ENCODE results near the gene CPEB4. TPM values are rescaled to one million over a fixed set of nuclear protein-coding genes. Genes with fewer than 3 reads are reported as not detected.

CPEB4 gene
- total RNA-seq, 1 experiment from 2014 or later, result 27.7 TPM

GRCh38 chr5:173917788-173918786 lies 29.9 kb downstream of the CPEB4 start:
- CTCF ChIA-PET, result interaction anchor here (0.5 kb wide), 1 partner anchor 226 kb away, joined by 3 read pairs; no protein-coding TSS in a partner anchor
- no peaks in the 10 kb centered on the region for H3K36me3 ChIP-seq (ENCODE audit: control insufficient read depth, insufficient read depth, low read length)
- intact Hi-C loops (cut with micrococcal nuclease; ENCODE audit: unreplicated experiment), result no loop called here

DNA sequence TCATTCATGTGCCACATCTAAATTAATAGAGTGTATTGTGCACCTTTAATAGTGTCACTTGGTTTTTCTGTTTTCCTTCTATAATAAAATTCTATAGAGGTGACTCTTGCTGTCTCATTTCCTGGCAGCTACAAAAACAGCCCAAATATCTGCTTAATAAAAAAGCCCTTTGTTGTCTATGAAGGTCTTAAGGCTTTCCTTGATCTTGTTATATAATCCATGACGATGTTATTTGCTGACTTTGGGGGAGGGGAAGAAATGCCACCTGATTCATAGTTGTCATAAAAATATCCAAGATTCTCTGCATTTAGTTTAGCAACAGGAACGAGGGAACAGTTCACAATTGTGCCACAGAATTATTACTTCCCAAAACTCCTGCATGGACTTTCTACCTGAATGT lies 31.3 kb downstream of the CPEB4 start:
- CTCF ChIA-PET, result no interaction called here
- POLR2A ChIA-PET, result no interaction called here

More at GRCh38 chr5:173917788-173918786, 29.9 kb downstream of the CPEB4 start:
- no peaks in the 10 kb centered on the region for H3K9me3 ChIP-seq (ENCODE audit: control insufficient read depth, insufficient read depth, low read depth, low read length)
- TSS peak; percentile 85 for BruUV-seq (replicated peaks)
- in situ Hi-C loops (cut with HindIII; ENCODE audit: low pct_unique_long_range_greater_than_20kb, low sequenced_read_pairs), result no loop called here
- H3K27ac ChIP-seq (ENCODE audit: low read length), result peak overlapping the region; percentile 99
- H3K27me3 ChIP-seq (ENCODE audit: control insufficient read depth, insufficient read depth, low read length), result no peaks in the 10 kb centered on the region
- POLR2A ChIA-PET, result no interaction called here
- TF ChIP-seq POLR2AphosphoS5 (IDR thresholded peaks at IDR 0.05; ENCODE audit: low read depth, low read length) (peak; percentile 97), TCF7L2 (IDR thresholded peaks at IDR 0.05; ENCODE audit: low read depth, low read length) (peak; percentile 87), SIN3A (IDR thresholded peaks at IDR 0.05; ENCODE audit: borderline replicate concordance, insufficient read depth, low read depth, low read length) (0 out of 2 replicates have a peak, but pooled peaks have one; percentile 52), CTCF (IDR thresholded peaks at IDR 0.05) (no peak; the same call in 1 of the 2 replicates)
- TF ChIP-seq, protein P1, sequence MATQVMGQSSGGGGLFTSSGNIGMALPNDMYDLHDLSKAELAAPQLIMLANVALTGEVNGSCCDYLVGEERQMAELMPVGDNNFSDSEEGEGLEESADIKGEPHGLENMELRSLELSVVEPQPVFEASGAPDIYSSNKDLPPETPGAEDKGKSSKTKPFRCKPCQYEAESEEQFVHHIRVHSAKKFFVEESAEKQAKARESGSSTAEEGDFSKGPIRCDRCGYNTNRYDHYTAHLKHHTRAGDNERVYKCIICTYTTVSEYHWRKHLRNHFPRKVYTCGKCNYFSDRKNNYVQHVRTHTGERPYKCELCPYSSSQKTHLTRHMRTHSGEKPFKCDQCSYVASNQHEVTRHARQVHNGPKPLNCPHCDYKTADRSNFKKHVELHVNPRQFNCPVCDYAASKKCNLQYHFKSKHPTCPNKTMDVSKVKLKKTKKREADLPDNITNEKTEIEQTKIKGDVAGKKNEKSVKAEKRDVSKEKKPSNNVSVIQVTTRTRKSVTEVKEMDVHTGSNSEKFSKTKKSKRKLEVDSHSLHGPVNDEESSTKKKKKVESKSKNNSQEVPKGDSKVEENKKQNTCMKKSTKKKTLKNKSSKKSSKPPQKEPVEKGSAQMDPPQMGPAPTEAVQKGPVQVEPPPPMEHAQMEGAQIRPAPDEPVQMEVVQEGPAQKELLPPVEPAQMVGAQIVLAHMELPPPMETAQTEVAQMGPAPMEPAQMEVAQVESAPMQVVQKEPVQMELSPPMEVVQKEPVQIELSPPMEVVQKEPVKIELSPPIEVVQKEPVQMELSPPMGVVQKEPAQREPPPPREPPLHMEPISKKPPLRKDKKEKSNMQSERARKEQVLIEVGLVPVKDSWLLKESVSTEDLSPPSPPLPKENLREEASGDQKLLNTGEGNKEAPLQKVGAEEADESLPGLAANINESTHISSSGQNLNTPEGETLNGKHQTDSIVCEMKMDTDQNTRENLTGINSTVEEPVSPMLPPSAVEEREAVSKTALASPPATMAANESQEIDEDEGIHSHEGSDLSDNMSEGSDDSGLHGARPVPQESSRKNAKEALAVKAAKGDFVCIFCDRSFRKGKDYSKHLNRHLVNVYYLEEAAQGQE (IDR thresholded peaks at IDR 0.05; ENCODE audit: insufficient read depth in 1 of 2, low read depth in 2 of 2, low read length in 1 of 2), result no peak
- H3K4me3 ChIP-seq (ENCODE audit: low read depth in 2 of 2, low read length in 2 of 2), result peak overlapping the region; percentile 58 to 85
- DNase-seq (ENCODE audit: low read depth, low spot score) (peak; percentile 91), ATAC-seq (peak; percentile 99)
- H3K4me1 ChIP-seq (ENCODE audit: control insufficient read depth, insufficient read depth, low read length), result peaks cover 14% of the 10 kb centered on the region; the same call in 1 of the 2 replicates

More for the DNA sequence above, 31.3 kb downstream of the CPEB4 start:
- peak overlapping the region; percentile 99 for H3K27ac ChIP-seq (ENCODE audit: low read length)
- peaks cover 14% of the 10 kb centered on the region; the same call in 1 of the 2 replicates for H3K4me1 ChIP-seq (ENCODE audit: control insufficient read depth, insufficient read depth, low read length)
- DNase-seq (ENCODE audit: low read depth, low spot score), result peak; percentile 46
- TF ChIP-seq CTCF (IDR thresholded peaks at IDR 0.05), result no peak
- TF ChIP-seq, protein P1 (IDR thresholded peaks at IDR 0.05; ENCODE audit: insufficient read depth in 1 of 2, low read depth in 2 of 2, low read length in 1 of 2), result no peak
- no peak for TF ChIP-seq POLR2AphosphoS5 (IDR thresholded peaks at IDR 0.05; ENCODE audit: low read depth, low read length)
- TF ChIP-seq TCF7L2 (IDR thresholded peaks at IDR 0.05; ENCODE audit: low read depth, low read length), result no peak
- no peak for TF ChIP-seq SIN3A (IDR thresholded peaks at IDR 0.05; ENCODE audit: borderline replicate concordance, insufficient read depth, low read depth, low read length)
- H3K36me3 ChIP-seq (ENCODE audit: control insufficient read depth, insufficient read depth, low read length), result no peaks in the 10 kb centered on the region
- BruUV-seq (replicated peaks), result no TSS peak
- H3K27me3 ChIP-seq (ENCODE audit: control insufficient read depth, insufficient read depth, low read length), result no peaks in the 10 kb centered on the region
- intact Hi-C loops (cut with micrococcal nuclease; ENCODE audit: unreplicated experiment), result no loop called here
- H3K9me3 ChIP-seq (ENCODE audit: control insufficient read depth, insufficient read depth, low read depth, low read length), result no peaks in the 10 kb centered on the region
- in situ Hi-C loops (cut with HindIII; ENCODE audit: low pct_unique_long_range_greater_than_20kb, low sequenced_read_pairs), result no loop called here
- ATAC-seq, result no peak
- no peak overlapping the region; a peak in 1 of 4 replicates for H3K4me3 ChIP-seq (ENCODE audit: low read depth in 2 of 2, low read length in 2 of 2)

Measured in Panc1 (cell line).